ENCODE data around the gene SAG.

SAG gene

GRCh38 chr2:233343171-233343705 lies 35.6 kb downstream of the SAG start:
- TF ChIP-seq, protein P1, sequence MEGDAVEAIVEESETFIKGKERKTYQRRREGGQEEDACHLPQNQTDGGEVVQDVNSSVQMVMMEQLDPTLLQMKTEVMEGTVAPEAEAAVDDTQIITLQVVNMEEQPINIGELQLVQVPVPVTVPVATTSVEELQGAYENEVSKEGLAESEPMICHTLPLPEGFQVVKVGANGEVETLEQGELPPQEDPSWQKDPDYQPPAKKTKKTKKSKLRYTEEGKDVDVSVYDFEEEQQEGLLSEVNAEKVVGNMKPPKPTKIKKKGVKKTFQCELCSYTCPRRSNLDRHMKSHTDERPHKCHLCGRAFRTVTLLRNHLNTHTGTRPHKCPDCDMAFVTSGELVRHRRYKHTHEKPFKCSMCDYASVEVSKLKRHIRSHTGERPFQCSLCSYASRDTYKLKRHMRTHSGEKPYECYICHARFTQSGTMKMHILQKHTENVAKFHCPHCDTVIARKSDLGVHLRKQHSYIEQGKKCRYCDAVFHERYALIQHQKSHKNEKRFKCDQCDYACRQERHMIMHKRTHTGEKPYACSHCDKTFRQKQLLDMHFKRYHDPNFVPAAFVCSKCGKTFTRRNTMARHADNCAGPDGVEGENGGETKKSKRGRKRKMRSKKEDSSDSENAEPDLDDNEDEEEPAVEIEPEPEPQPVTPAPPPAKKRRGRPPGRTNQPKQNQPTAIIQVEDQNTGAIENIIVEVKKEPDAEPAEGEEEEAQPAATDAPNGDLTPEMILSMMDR (IDR thresholded peaks at IDR 0.05): no peak

DNA sequence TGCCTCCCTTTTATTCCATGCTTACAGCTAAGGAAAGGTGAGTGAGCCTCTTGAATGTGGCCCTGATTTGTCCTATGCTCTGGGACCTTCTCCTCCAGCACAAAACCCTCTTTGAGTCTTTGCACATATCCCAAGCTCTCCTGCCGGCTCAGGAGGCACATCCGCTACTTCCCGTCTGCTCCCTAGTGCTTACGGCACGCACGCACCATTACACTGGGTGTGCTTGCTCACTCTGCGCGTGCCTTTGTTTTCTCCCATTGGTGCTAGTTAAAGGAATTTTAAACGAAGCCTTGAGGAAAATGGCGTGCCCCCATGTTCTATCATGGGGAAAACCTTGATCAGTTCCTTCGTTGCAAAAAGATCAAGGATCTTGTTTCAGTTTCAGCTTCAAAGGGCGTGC lies 38.8 kb downstream of the SAG start:
- H3K4me3 ChIP-seq (ENCODE audit: low read depth in 1 of 2, low read length in 1 of 2): no peak overlapping the region
- no peaks in the 10 kb centered on the region for H3K36me3 ChIP-seq
- no peaks in the 10 kb centered on the region for H3K27me3 ChIP-seq
- H3K9me3 ChIP-seq: no peaks in the 10 kb centered on the region
- H3K27ac ChIP-seq: no peak overlapping the region
- H3K4me1 ChIP-seq (ENCODE audit: control insufficient read depth in 1 of 2, insufficient read depth in 1 of 2, low read depth in 1 of 2, low read length in 1 of 2): peaks cover 27% of the 10 kb centered on the region in 2 experiments
- TF ChIP-seq, protein P1 (IDR thresholded peaks at IDR 0.05): no peak

More at GRCh38 chr2:233343171-233343705, 35.6 kb downstream of the SAG start:
- H3K27ac ChIP-seq: no peak overlapping the region
- H3K4me1 ChIP-seq (ENCODE audit: control insufficient read depth in 1 of 2, insufficient read depth in 1 of 2, low read depth in 1 of 2, low read length in 1 of 2): peaks cover 16 to 18% of the 10 kb centered on the region in 2 experiments
- no peaks in the 10 kb centered on the region for H3K36me3 ChIP-seq
- no peaks in the 10 kb centered on the region for H3K9me3 ChIP-seq
- H3K4me3 ChIP-seq (ENCODE audit: low read depth in 1 of 2, low read length in 1 of 2): no peak overlapping the region
- H3K27me3 ChIP-seq: no peaks in the 10 kb centered on the region

DNA sequence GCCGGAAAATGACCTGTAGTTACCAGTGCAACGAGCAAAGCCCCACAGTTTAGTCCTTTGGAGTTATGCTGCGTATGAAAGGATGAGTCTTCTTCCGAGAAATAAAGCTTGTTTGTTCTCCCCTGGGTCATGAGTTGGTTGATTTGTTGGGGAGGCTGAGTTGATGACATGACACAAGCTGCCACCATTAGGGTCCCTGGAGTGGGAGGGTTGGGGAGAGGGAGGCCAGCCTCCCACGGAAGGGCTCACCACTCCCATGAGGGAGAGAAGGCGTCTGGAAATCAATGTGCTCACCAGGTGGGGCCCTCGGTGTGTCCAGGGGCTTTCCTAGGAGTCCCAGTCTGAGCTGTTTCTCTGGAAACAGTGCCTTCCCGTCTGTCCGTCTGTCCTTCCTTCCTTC lies 39.3 kb downstream of the SAG start:
- peaks cover 27% of the 10 kb centered on the region in 2 experiments for H3K4me1 ChIP-seq (ENCODE audit: control insufficient read depth in 1 of 2, insufficient read depth in 1 of 2, low read depth in 1 of 2, low read length in 1 of 2)
- H3K36me3 ChIP-seq: no peaks in the 10 kb centered on the region
- TF ChIP-seq, protein P1 (IDR thresholded peaks at IDR 0.05): no peak
- no peak overlapping the region for H3K4me3 ChIP-seq (ENCODE audit: low read depth in 1 of 2, low read length in 1 of 2)
- no peaks in the 10 kb centered on the region for H3K9me3 ChIP-seq
- no peak overlapping the region for H3K27ac ChIP-seq
- H3K27me3 ChIP-seq: no peaks in the 10 kb centered on the region

- Histone ChIP-seq H3K27ac (peak overlapping the region; percentile 73), H3K27me3 (no peaks in the 10 kb centered on the region), H3K36me3 (no peaks in the 10 kb centered on the region), H3K4me1 (ENCODE audit: control insufficient read depth in 1 of 2, insufficient read depth in 1 of 2, low read depth in 1 of 2, low read length in 1 of 2) (peaks cover 39 to 43% of the 10 kb centered on the region in 2 experiments), H3K9me3 (no peaks in the 10 kb centered on the region), H3K4me3 (ENCODE audit: low read depth in 1 of 2, low read length in 1 of 2) (peak overlapping the region in 1 of 2 experiments; percentile 38)
- TF ChIP-seq, protein P1 (IDR thresholded peaks at IDR 0.05): no peak
Measured at GRCh38 chr2:233349005-233349998, 41.7 kb downstream of the SAG start.

GRCh38 chr2:233350708-233351107 lies 43.1 kb downstream of the SAG start:
- no peak overlapping the region for H3K4me3 ChIP-seq (ENCODE audit: low read depth in 1 of 2, low read length in 1 of 2)
- H3K9me3 ChIP-seq: no peaks in the 10 kb centered on the region
- no peak overlapping the region for H3K27ac ChIP-seq
- H3K36me3 ChIP-seq: no peaks in the 10 kb centered on the region
- TF ChIP-seq, protein P1 (IDR thresholded peaks at IDR 0.05): no peak
- no peaks in the 10 kb centered on the region for H3K27me3 ChIP-seq
- H3K4me1 ChIP-seq (ENCODE audit: control insufficient read depth in 1 of 2, insufficient read depth in 1 of 2, low read depth in 1 of 2, low read length in 1 of 2): peaks cover 47 to 51% of the 10 kb centered on the region in 2 experiments

Measured in neutrophil (primary cell).